GDM1 (cell line): ENCODE data around the gene MAGED2.
"Not testable (repeated sequence)": the region's sequence is repeated elsewhere in the genome, so short reads cannot be mapped to it uniquely, and the experiment has no call there.

Experiments
- DNase-seq: peaks from one replicate; lab custom pipeline; 2025; lab: John Stamatoyannopoulos, UW

MAGED2 gene

GRCh38 chrX:54819201-54819600 is 11.7 kb downstream of the MAGED2 start:
- DNase-seq, result no peak

GRCh38 chrX:54820737-54821136 is 13.2 kb downstream of the MAGED2 start:
- no peak for DNase-seq

GRCh38 chrX:54821310-54821709 is 13.8 kb downstream of the MAGED2 start:
- DNase-seq, result no peak

- DNase-seq, result no peak
Observed at GRCh38 chrX:54824195-54824594, 16.6 kb downstream of the MAGED2 start.

GRCh38 chrX:54824722-54825121 is 17.2 kb downstream of the MAGED2 start:
- no peak for DNase-seq

GRCh38 chrX:54825716-54826438 is 18.3 kb downstream of the MAGED2 start:
- no peak for DNase-seq

GRCh38 chrX:54826598-54826997 is 19.1 kb downstream of the MAGED2 start:
- DNase-seq, result no peak

GRCh38 chrX:54838583-54838982 is 31.0 kb downstream of the MAGED2 start:
- no peak for DNase-seq

- not testable (repeated sequence) for DNase-seq
Observed at GRCh38 chrX:54841184-54841874, 33.8 kb downstream of the MAGED2 start.

GRCh38 chrX:54842607-54843006 is 35.1 kb downstream of the MAGED2 start:
- no peak for DNase-seq

GRCh38 chrX:54843050-54843449 is 35.5 kb downstream of the MAGED2 start:
- DNase-seq, result no peak

- DNase-seq, result not testable (repeated sequence)
Observed at GRCh38 chrX:54847700-54848099, 40.2 kb downstream of the MAGED2 start.

GRCh38 chrX:54865208-54865607 is 57.7 kb downstream of the MAGED2 start:
- no peak for DNase-seq
